Gastroesophageal sphincter (tissue), 4 donors: Measurements from ENCODE around the gene TLE3. TPM values are rescaled to one million over a fixed set of nuclear protein-coding genes. Genes with fewer than 3 reads are reported as not detected.

Experiments used
- ATAC-seq: fragments of 150-250 bp; one replicate; pipeline ENCODE4 v1.9.1; 2016; ENCODE audit warnings: mild to moderate bottlenecking, moderate library complexity
- H3K27ac ChIP-seq, 4 donors: fragments of 200-600 bp; sonication (generic) in 3 of 4; 1 replicate in 3 of 4; 2 replicates in 1 of 4; pipeline ENCODE4 v1.5.1; 2016 to 2019
- H3K27me3 ChIP-seq: fragments of 200-600 bp; sonication (generic); one replicate; pipeline ENCODE4 v1.5.1; 2019
- H3K36me3 ChIP-seq, 2 donors: fragments of 200-600 bp; sonication (generic); one replicate each; pipeline ENCODE4 v1.5.1; 2019; ENCODE audit warnings: control low read depth in 1 of 2
- H3K4me1 ChIP-seq, 3 donors: fragments of 200-600 bp; sonication (generic); 1 replicate in 2 of 3; 2 replicates in 1 of 3; pipeline ENCODE4 v1.5.1; 2016 to 2019; ENCODE audit warnings: control low read depth in 2 of 3
- H3K4me3 ChIP-seq, 2 donors: fragments of 200-600 bp; sonication (generic); one replicate each; pipeline ENCODE4 v1.5.1; 2019; ENCODE audit warnings: mild to moderate bottlenecking in 1 of 2, moderate library complexity in 1 of 2
- H3K9me3 ChIP-seq, 3 donors: fragments of 200-600 bp; sonication (generic); one replicate each; pipeline ENCODE4 v1.5.1; 2017 to 2019; ENCODE audit warnings: control low read depth in 2 of 3
- CTCF ChIP-seq, 4 experiments: fragments of 200-600 bp in 2 of 4; fragments of 450-650 bp in 2 of 4; sonication (generic) in 1 of 4; IDR thresholded peaks; one replicate each; pipeline ENCODE4 v1.5.1; 2017 to 2019; ENCODE audit warnings: antibody characterized with exemption in 4 of 4, mild to moderate bottlenecking in 2 of 4, moderate library complexity in 2 of 4
- EP300 ChIP-seq: sonication (generic); formaldehyde crosslinking; IDR thresholded peaks from one replicate; pipeline ENCODE4 v1.6.1; 2017; ENCODE audit warnings: antibody characterized with exemption, mild to moderate bottlenecking
- POLR2A ChIP-seq, 2 donors: fragments of 450-650 bp; IDR thresholded peaks; one replicate each; pipeline ENCODE4 v1.6.1; 2017; ENCODE audit warnings: antibody characterized with exemption in 2 of 2, mild to moderate bottlenecking in 2 of 2, moderate library complexity in 1 of 2
- POLR2AphosphoS5 ChIP-seq: sonication (generic); formaldehyde crosslinking; IDR thresholded peaks from one replicate; pipeline ENCODE4 v1.6.1; 2017; ENCODE audit warnings: antibody characterized with exemption
- WGBS, 2 donors: methylation state at CpG; one replicate each; pipeline ENCODE4 v1.1.5; 2018; ENCODE audit warnings: low coverage in 1 of 2; 5-methylcytosine and 5-hydroxymethylcytosine counted together
- total RNA-seq, 4 donors: library from RNA; depleted of rRNA; stranded (reverse); fragments of >200 nt; gene quantifications; one replicate each; pipeline ENCODE4 v1.1.0, GENCODE V29; 2016

TLE3 gene
- total RNA-seq, 4 donors from 2014 or later = 32.4 to 81.6 (median 62.6) TPM

GRCh38 chr15:70067681-70068080 lies 30.0 kb downstream of the TLE3 start:
- ATAC-seq = no peak
- H3K27me3 ChIP-seq = no peaks in the 10 kb centered on the region
- 90 to 93% methylated on average over 2 of the region's 6 CpGs for WGBS, 2 donors

GRCh38 chr15:70067011-70067410 lies 30.7 kb downstream of the TLE3 start:
- no peaks in the 10 kb centered on the region for H3K27me3 ChIP-seq
- TF ChIP-seq EP300 (no peak), POLR2AphosphoS5 (no peak), CTCF (IDR thresholded peaks at IDR 0.05) (no peak), POLR2A (IDR thresholded peaks at IDR 0.05) (no peak)
- peaks cover 0 to 73% (median 7%) of the 10 kb centered on the region in 3 donors for H3K4me1 ChIP-seq
- H3K27ac ChIP-seq = no peak overlapping the region
- H3K9me3 ChIP-seq = no peaks in the 10 kb centered on the region
- ATAC-seq = no peak
- peaks cover 0 to 83% of the 10 kb centered on the region in 2 donors for H3K36me3 ChIP-seq
- WGBS, 2 donors = 80 to 100% methylated on average over 1 to 2 of the region's 2 CpGs
- H3K4me3 ChIP-seq = no peak overlapping the region

More at GRCh38 chr15:70067681-70068080, 30.0 kb downstream of the TLE3 start:
- H3K4me3 ChIP-seq = no peak overlapping the region
- no peaks in the 10 kb centered on the region for H3K9me3 ChIP-seq
- no peak for TF ChIP-seq CTCF (IDR thresholded peaks at IDR 0.05)
- no peak for TF ChIP-seq POLR2AphosphoS5
- TF ChIP-seq EP300 = no peak
- TF ChIP-seq POLR2A (IDR thresholded peaks at IDR 0.05) = no peak
- H3K4me1 ChIP-seq = peaks cover 0 to 66% (median 6%) of the 10 kb centered on the region in 3 donors
- H3K27ac ChIP-seq = no peak overlapping the region
- peaks cover 0 to 90% of the 10 kb centered on the region in 2 donors for H3K36me3 ChIP-seq

GRCh38 chr15:70066447-70066846 lies 31.3 kb downstream of the TLE3 start:
- 57 to 80% methylated on average over 3 to 4 of the region's 5 CpGs for WGBS, 2 donors
- no peak for ATAC-seq
- TF ChIP-seq EP300 (no peak), POLR2AphosphoS5 (no peak), POLR2A (IDR thresholded peaks at IDR 0.05) (no peak), CTCF (IDR thresholded peaks at IDR 0.05) (no peak)
- Histone ChIP-seq H3K9me3 (no peaks in the 10 kb centered on the region), H3K4me3 (no peak overlapping the region), H3K27ac (no peak overlapping the region), H3K36me3 (peaks cover 0 to 81% of the 10 kb centered on the region in 2 donors), H3K4me1 (peaks cover 0 to 79% (median 7%) of the 10 kb centered on the region in 3 donors), H3K27me3 (no peaks in the 10 kb centered on the region)

- H3K4me3 ChIP-seq = no peak overlapping the region
- WGBS, 2 donors = 100% methylated on average over 1 of the region's 12 CpGs; no CpG with 5 or more reads in 1 of the 2 donors
- peaks cover 0 to 81% of the 10 kb centered on the region in 2 donors for H3K36me3 ChIP-seq
- ATAC-seq = no peak
- H3K4me1 ChIP-seq = peaks cover 0 to 82% (median 7%) of the 10 kb centered on the region in 3 donors
- H3K27me3 ChIP-seq = no peaks in the 10 kb centered on the region
- no peak overlapping the region for H3K27ac ChIP-seq
- no peak for TF ChIP-seq POLR2A (IDR thresholded peaks at IDR 0.05)
- TF ChIP-seq POLR2AphosphoS5 = no peak
- no peak for TF ChIP-seq EP300
- TF ChIP-seq CTCF (IDR thresholded peaks at IDR 0.05) = no peak
- H3K9me3 ChIP-seq = no peaks in the 10 kb centered on the region
Measured at GRCh38 chr15:70066004-70066403, 31.7 kb downstream of the TLE3 start.

GRCh38 chr15:70065006-70065722 lies 32.6 kb downstream of the TLE3 start:
- TF ChIP-seq EP300 (no peak), CTCF (IDR thresholded peaks at IDR 0.05) (no peak), POLR2AphosphoS5 (no peak), POLR2A (IDR thresholded peaks at IDR 0.05) (no peak)
- 64% methylated on average over 4 of the region's 6 CpGs; no CpG with 5 or more reads in 1 of the 2 donors for WGBS, 2 donors
- no peaks in the 10 kb centered on the region for H3K9me3 ChIP-seq
- H3K4me3 ChIP-seq = no peak overlapping the region
- H3K27me3 ChIP-seq = no peaks in the 10 kb centered on the region
- ATAC-seq = no peak
- H3K4me1 ChIP-seq = peaks cover 0 to 85% (median 7%) of the 10 kb centered on the region in 3 donors
- H3K36me3 ChIP-seq = peaks cover 0 to 81% of the 10 kb centered on the region in 2 donors
- no peak overlapping the region for H3K27ac ChIP-seq
